GM19193 (cell line): Measurements from ENCODE around the gene EPN3.

Experiments
- POLR2A ChIP-seq: IDR thresholded peaks from 4 replicates; pipeline ENCODE4 v1.6.1; 2011; ENCODE audit not compliant: insufficient read depth, insufficient read length; ENCODE audit errors: extremely low read depth

Gene EPN3

GRCh38 chr17:50549256-50549941 is 16.9 kb downstream of the EPN3 start:
- TF ChIP-seq POLR2A = no peak

- no peak for TF ChIP-seq POLR2A
Observed at GRCh38 chr17:50549969-50550368, 17.4 kb downstream of the EPN3 start.

GRCh38 chr17:50550661-50551432 is 18.3 kb downstream of the EPN3 start:
- no peak for TF ChIP-seq POLR2A

- TF ChIP-seq POLR2A = no peak
Observed at GRCh38 chr17:50551433-50551815, 18.9 kb downstream of the EPN3 start.

- TF ChIP-seq POLR2A = no peak
Observed at GRCh38 chr17:50551884-50552283, 19.3 kb downstream of the EPN3 start.

DNA sequence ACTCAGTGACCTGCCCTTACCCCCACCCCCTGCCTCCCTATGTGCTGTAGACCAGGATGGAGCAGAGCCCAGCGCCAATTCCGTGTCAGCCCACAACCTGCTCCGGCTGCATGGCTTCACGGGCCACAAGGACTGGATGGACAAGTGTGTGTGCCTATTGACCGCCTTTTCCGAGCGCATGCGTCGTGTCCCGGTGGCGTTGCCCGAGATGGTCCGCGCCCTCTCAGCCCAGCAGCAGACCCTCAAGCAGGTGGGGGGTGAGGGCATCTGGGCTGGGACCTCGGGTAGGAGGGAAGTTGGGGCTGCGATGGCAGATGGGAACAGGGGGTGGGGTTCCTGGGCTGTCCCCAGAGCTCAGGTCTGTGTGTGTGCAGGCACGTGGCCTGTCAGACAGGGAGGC is 21.7 kb downstream of the EPN3 start:
- no peak for TF ChIP-seq POLR2A

DNA sequence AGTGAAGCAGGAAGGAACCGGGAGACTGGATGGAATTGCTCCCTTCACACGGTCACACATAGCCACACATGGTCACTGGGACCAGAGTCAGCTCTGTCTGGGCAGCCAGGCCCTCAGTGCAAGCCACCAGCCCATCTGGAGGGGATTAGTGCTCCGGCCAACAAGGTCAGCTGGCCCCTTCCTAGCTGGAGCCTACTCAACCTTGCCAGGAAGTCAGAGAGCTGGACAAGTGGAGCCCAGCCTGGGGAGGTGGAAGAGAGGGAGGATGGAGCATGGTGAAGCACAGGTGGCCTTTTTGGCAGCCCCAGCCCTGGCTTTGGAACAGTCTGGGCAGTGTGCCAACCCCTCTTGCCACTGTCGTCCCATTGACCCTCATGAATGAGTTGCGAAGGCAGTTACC is 24.3 kb downstream of the EPN3 start:
- TF ChIP-seq POLR2A = no peak

- TF ChIP-seq POLR2A = no peak
Observed at GRCh38 chr17:50557630-50558029, 25.1 kb downstream of the EPN3 start.

DNA sequence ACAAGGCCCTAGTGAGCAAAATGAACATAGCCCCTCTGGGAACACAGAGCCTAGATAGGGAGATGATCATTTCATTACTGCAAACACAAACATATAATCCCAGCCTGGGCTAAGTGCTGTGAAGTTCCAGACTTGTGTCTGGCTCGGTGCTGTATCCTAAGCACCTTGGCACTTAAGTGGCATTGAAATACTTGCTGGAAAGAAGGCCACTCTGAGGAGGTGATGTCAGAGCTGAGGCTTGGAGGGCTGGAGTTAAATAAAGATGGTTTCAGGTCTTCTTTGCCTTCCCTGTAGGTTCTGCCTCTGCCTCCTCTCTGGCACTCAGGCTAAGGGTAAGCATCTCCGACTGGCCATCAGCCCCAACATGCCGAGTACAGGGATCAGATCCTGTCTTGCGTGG is 25.6 kb downstream of the EPN3 start:
- no peak for TF ChIP-seq POLR2A

DNA sequence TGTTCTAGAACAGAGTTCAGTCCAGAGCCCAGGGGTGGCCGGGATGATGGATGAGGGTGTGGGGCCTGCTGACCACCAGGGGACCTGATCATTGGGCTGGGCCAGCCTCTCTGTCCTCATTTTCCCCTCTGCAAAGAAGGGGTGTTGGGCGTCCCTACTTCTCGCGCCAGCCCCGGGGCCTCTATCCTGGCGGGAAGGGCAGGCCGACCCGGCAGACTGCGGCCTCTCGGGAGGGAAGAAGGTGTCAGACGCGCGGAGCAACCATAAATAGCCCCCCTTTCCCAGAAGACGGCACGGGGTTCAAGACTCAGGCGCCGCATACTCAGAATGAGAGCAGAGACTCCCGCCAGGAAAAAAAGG is 26.0 kb downstream of the EPN3 start:
- no peak for TF ChIP-seq POLR2A

GRCh38 chr17:50558941-50559614 is 26.5 kb downstream of the EPN3 start:
- no peak for TF ChIP-seq POLR2A

- TF ChIP-seq POLR2A = no peak
Observed at GRCh38 chr17:50559674-50560184, 27.2 kb downstream of the EPN3 start.

- TF ChIP-seq POLR2A = no peak
Observed at GRCh38 chr17:50560185-50560824, 27.8 kb downstream of the EPN3 start, which contains the start of gene CACNA1G. CACNA1G (plus strand) TSS chr17:50560715; CDS start chr17:50561460, 745 bp downstream.

- TF ChIP-seq POLR2A = no peak
Observed at GRCh38 chr17:50560931-50561745, 28.6 kb downstream of the EPN3 start.
